SJCRH30 (cell line): ENCODE data around the gene HYPK. TPM values are rescaled to one million over a fixed set of nuclear protein-coding genes. Genes with fewer than 3 reads are reported as not detected.

ENCODE experiments used
- total RNA-seq: library from RNA; depleted of rRNA; stranded (reverse); fragments of >200 nt; shearing (Covaris generic); gene quantifications from 2 replicates; pipeline ENCODE4 v1.2.3, GENCODE V29; 2014; rRNA removed

The HYPK gene
- total RNA-seq, 1 experiment from 2014 or later, result 10.5 TPM

Other genes with a start within 250 kb of the HYPK start
- gene PPIP5K1, start 210.4 kb upstream of the HYPK start, total RNA-seq, result 14.3 and 15.6 TPM in 2 replicates
- 0.43 TPM in 1 of 2 replicates, not detected in the other for gene CKMT1B, start 206.6 kb upstream of the HYPK start, total RNA-seq
- gene STRC, start 181.8 kb upstream of the HYPK start, total RNA-seq, result 0.13 and 0.42 TPM in 2 replicates
- gene CATSPER2, start 151.8 kb upstream of the HYPK start, total RNA-seq, result 1.3 and 1.4 TPM in 2 replicates
- gene CKMT1A, start 106.7 kb upstream of the HYPK start, total RNA-seq, result 0.20 TPM in 1 of 2 replicates, not detected in the other
- 204 and 229 TPM in 2 replicates for gene PDIA3, start 54.2 kb upstream of the HYPK start, total RNA-seq
- gene ELL3, start 23.6 kb upstream of the HYPK start, total RNA-seq, result not detected in 2 replicates
- 471 and 504 TPM in 2 replicates for gene SERF2, start 8.3 kb upstream of the HYPK start, total RNA-seq
- not detected in 2 replicates for gene SERINC4, start 379 bp upstream of the HYPK start, total RNA-seq
- gene MFAP1, start 24.1 kb downstream of the HYPK start, total RNA-seq, result 44.2 and 48.4 TPM in 2 replicates
- gene WDR76, start 26.4 kb downstream of the HYPK start, total RNA-seq, result 59.6 and 71.8 TPM in 2 replicates